ENCODE results near the gene HNRNPCL1. TPM values are rescaled to one million over a fixed set of nuclear protein-coding genes. Genes with fewer than 3 reads are reported as not detected.

The HNRNPCL1 gene
- not detected in 2 replicates for total RNA-seq

GRCh38 chr1:12848620-12849019, at the start of gene HNRNPCL1:
HNRNPCL1 (minus strand) TSS chr1:12848720; CDS start chr1:12848289, 431 bp downstream.

GRCh38 chr1:12898170-12898569, 49.6 kb upstream of the HNRNPCL1 start, which contains the start of gene PRAMEF10:
PRAMEF10 (minus strand) TSS chr1:12898270; CDS start chr1:12895847, 2,423 bp downstream.

GRCh38 chr1:12886101-12886500, 37.6 kb upstream of the HNRNPCL1 start, which contains the start of gene PRAMEF4:
PRAMEF4 (minus strand) TSS chr1:12886201; CDS start chr1:12883394, 2,807 bp downstream.

GRCh38 chr1:12856786-12857185, 8.3 kb upstream of the HNRNPCL1 start, which contains the start of gene PRAMEF2:
PRAMEF2 (plus strand) TSS chr1:12857086; CDS start chr1:12859010, 1,924 bp downstream.

GRCh38 chr1:12831310-12831709, 17.2 kb downstream of the HNRNPCL1 start, which contains the start of gene PRAMEF11:
PRAMEF11 (minus strand) TSS chr1:12831410; CDS start chr1:12828789, 2,621 bp downstream.

Other genes with a start within 250 kb of the HNRNPCL1 start
- gene DHRS3, start 230.5 kb downstream of the HNRNPCL1 start, total RNA-seq = 310 and 918 TPM in 2 replicates
- under 0.01 and 0.83 TPM in 2 replicates for gene AADACL4, start 204.6 kb downstream of the HNRNPCL1 start, total RNA-seq
- not detected in 2 replicates for gene AADACL3, start 132.6 kb downstream of the HNRNPCL1 start, total RNA-seq
- gene CFAP107, start 102.5 kb downstream of the HNRNPCL1 start, total RNA-seq = not detected in 2 replicates
- not detected in 2 replicates for gene PRAMEF12, start 75.0 kb downstream of the HNRNPCL1 start, total RNA-seq
- gene PRAMEF1, start 57.3 kb downstream of the HNRNPCL1 start, total RNA-seq = not detected in 2 replicates
- gene PRAMEF11, start 17.3 kb downstream of the HNRNPCL1 start, total RNA-seq = not detected in 2 replicates
- not detected in 2 replicates for gene PRAMEF2, start 8.4 kb upstream of the HNRNPCL1 start, total RNA-seq
- not detected in 2 replicates for gene PRAMEF4, start 37.5 kb upstream of the HNRNPCL1 start, total RNA-seq
- not detected in 2 replicates for gene PRAMEF10, start 49.5 kb upstream of the HNRNPCL1 start, total RNA-seq
- gene PRAMEF7, start 67.9 kb upstream of the HNRNPCL1 start, total RNA-seq = not detected in 2 replicates
- gene PRAMEF6, start 98.9 kb upstream of the HNRNPCL1 start, total RNA-seq = not detected in 2 replicates
- not detected in 2 replicates for gene PRAMEF27, start 207.9 kb upstream of the HNRNPCL1 start, total RNA-seq
- not detected in 2 replicates for gene HNRNPCL3, start 212.0 kb upstream of the HNRNPCL1 start, total RNA-seq
- not detected in 2 replicates for gene PRAMEF25, start 222.1 kb upstream of the HNRNPCL1 start, total RNA-seq

Measured in smooth muscle cell of bladder (primary cell).